ENCODE measurements around the gene FOXR1.
"Not testable (repeated sequence)": the region's sequence is repeated elsewhere in the genome, so short reads cannot be mapped to it uniquely, and the experiment has no call there.

Gene FOXR1

DNA sequence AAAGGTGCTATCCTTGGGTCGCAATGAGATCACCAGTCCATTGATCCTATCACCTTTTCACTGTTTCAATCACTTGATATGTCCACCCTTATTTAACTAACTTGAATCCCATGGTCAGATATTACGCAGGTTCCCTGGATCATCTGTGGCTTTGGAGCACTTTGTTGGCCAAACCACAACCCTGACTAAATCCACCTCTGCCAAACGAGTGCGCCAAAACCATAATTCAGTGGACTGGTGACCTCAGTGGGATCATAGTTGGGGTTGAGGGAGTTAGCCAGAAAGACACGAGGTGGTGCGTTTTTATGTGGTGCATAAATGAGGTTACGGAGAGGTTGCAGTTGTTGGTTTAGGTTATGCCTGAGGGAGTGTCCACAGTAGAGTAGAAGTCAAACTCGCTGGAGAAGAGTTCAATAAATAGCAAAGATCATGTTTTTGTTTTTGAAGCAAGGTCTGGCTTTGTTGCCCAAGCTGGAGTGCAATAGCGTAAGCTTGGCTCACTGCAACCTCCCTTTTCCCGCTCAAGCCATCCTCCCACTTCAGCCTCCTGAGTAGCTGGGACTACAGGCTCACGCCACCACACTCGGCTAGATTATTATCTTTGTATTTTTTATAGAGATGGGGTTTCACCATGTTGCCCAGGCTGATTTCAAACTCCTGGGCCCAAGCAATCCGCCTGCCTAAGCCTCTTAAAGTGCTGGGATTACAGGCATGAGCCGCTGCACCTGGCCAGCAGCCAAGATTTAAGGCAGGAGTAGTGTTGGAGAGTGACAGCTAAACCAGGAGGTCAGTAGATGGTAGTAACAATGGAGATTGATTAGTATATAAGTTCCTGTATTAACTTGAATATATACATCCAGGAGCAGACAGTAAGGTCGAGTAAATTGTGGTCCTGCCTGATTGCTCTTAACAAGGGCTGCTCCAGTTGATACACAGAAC is 4.5 kb downstream of the FOXR1 start:
- H3K9me2 ChIP-seq (replicated peaks; ENCODE audit: insufficient read depth, low read length) = no peaks in the 10 kb centered on the region
- H3K27me3 ChIP-seq (replicated peaks; ENCODE audit: insufficient read depth, low read length) = no peaks in the 10 kb centered on the region
- H4K20me1 ChIP-seq (ENCODE audit: insufficient read depth, low read length) = no peaks in the 10 kb centered on the region
- no peak overlapping the region for H3K4me3 ChIP-seq (ENCODE audit: low read length)
- no peak overlapping the region for H3K27ac ChIP-seq (ENCODE audit: low read length)
- H3K79me2 ChIP-seq (ENCODE audit: low read length) = no peaks in the 10 kb centered on the region
- no peak overlapping the region for H3K9ac ChIP-seq (ENCODE audit: low read length)
- no peaks in the 10 kb centered on the region for H3K9me3 ChIP-seq (replicated peaks; ENCODE audit: insufficient read depth, low read length)
- TF ChIP-seq EZH2 (optimal IDR thresholded peaks at IDR 0.05; ENCODE audit: low read depth, low read length) = no peak
- TF ChIP-seq, protein P1, sequence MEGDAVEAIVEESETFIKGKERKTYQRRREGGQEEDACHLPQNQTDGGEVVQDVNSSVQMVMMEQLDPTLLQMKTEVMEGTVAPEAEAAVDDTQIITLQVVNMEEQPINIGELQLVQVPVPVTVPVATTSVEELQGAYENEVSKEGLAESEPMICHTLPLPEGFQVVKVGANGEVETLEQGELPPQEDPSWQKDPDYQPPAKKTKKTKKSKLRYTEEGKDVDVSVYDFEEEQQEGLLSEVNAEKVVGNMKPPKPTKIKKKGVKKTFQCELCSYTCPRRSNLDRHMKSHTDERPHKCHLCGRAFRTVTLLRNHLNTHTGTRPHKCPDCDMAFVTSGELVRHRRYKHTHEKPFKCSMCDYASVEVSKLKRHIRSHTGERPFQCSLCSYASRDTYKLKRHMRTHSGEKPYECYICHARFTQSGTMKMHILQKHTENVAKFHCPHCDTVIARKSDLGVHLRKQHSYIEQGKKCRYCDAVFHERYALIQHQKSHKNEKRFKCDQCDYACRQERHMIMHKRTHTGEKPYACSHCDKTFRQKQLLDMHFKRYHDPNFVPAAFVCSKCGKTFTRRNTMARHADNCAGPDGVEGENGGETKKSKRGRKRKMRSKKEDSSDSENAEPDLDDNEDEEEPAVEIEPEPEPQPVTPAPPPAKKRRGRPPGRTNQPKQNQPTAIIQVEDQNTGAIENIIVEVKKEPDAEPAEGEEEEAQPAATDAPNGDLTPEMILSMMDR (IDR thresholded peaks at IDR 0.05; ENCODE audit: low read length) = no peak
- no peak for TF ChIP-seq EZH2phosphoT487 (IDR thresholded peaks at IDR 0.05; ENCODE audit: low read length)
- H2AFZ ChIP-seq (ENCODE audit: low read length) = no peak overlapping the region
- no peaks in the 10 kb centered on the region for H3K36me3 ChIP-seq (replicated peaks; ENCODE audit: insufficient read depth, low read length)
- H3F3A ChIP-seq (ENCODE audit: insufficient read depth, low read length) = no peaks in the 10 kb centered on the region
- no peak overlapping the region for H3K4me2 ChIP-seq (ENCODE audit: low read depth, low read length)
- H3K4me1 ChIP-seq (ENCODE audit: low read length) = no peaks in the 10 kb centered on the region
- DNase-seq = no peak

DNA sequence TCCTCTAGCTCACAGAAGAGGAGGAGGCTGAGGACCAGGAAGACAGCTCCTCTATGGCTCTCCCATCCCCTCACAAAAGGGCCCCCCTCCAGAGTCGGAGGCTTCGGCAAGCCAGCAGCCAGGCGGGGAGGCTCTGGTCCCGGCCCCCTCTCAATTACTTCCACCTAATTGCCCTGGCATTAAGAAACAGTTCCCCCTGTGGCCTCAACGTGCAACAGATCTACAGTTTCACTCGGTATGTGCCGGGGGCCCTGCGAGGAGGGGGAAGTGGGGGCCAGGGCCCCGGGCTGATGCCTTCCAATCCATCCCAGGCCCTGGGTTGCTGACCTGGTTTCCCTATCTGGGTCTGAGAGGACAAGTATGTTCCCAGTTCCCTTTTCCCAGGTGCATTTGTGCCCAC is 7.9 kb downstream of the FOXR1 start:
- no peak overlapping the region for H3K4me2 ChIP-seq (ENCODE audit: low read depth, low read length)
- no peak overlapping the region for H3K27ac ChIP-seq (ENCODE audit: low read length)
- no peaks in the 10 kb centered on the region for H3K4me1 ChIP-seq (ENCODE audit: low read length)
- H3K9me3 ChIP-seq (replicated peaks; ENCODE audit: insufficient read depth, low read length) = no peaks in the 10 kb centered on the region
- H3K36me3 ChIP-seq (replicated peaks; ENCODE audit: insufficient read depth, low read length) = no peaks in the 10 kb centered on the region
- no peak overlapping the region for H3K4me3 ChIP-seq (ENCODE audit: low read length)
- H3K9ac ChIP-seq (ENCODE audit: low read length) = no peak overlapping the region
- H2AFZ ChIP-seq (ENCODE audit: low read length) = no peak overlapping the region
- H3K79me2 ChIP-seq (ENCODE audit: low read length) = no peaks in the 10 kb centered on the region
- no peaks in the 10 kb centered on the region for H4K20me1 ChIP-seq (ENCODE audit: insufficient read depth, low read length)
- no peaks in the 10 kb centered on the region for H3F3A ChIP-seq (ENCODE audit: insufficient read depth, low read length)
- H3K27me3 ChIP-seq (replicated peaks; ENCODE audit: insufficient read depth, low read length) = no peaks in the 10 kb centered on the region
- no peak for DNase-seq
- no peak for TF ChIP-seq EZH2 (optimal IDR thresholded peaks at IDR 0.05; ENCODE audit: low read depth, low read length)
- TF ChIP-seq EZH2phosphoT487 (IDR thresholded peaks at IDR 0.05; ENCODE audit: low read length) = no peak
- TF ChIP-seq, protein P1 (IDR thresholded peaks at IDR 0.05; ENCODE audit: low read length) = no peak
- no peaks in the 10 kb centered on the region for H3K9me2 ChIP-seq (replicated peaks; ENCODE audit: insufficient read depth, low read length)

DNA sequence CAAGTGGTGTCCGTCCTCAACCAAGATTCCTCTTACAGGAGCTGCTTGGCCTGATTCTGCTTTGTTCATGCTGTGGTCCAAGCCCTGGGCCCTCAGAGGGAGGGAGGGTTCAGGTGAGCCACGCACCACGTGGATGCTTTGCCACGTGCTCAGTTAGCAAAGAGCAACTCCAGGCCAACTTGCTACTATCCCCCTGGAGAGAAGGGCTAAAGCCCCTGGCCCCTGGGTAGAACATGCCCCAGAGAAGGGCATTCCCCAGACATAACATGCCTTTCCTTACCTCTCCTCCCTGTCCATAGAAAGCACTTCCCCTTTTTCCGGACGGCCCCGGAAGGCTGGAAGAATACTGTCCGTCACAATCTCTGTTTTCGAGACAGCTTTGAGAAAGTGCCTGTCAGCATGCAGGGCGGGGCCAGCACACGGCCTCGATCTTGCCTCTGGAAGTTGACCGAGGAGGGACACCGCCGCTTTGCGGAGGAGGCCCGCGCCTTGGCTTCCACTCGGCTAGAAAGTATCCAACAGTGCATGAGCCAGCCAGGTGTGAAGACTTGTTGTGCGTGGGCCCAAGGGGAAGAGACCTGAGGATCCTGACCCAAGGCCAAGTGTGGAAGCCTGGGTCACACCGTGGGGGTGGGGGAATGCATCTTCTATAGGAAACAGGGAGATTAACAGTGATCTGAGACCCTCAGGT is 8.8 kb downstream of the FOXR1 start:
- Histone ChIP-seq H3K79me2 (ENCODE audit: low read length) (no peaks in the 10 kb centered on the region), H3K9me2 (replicated peaks; ENCODE audit: insufficient read depth, low read length) (no peaks in the 10 kb centered on the region), H3K27me3 (replicated peaks; ENCODE audit: insufficient read depth, low read length) (no peaks in the 10 kb centered on the region), H3K4me2 (ENCODE audit: low read depth, low read length) (no peak overlapping the region), H3K36me3 (replicated peaks; ENCODE audit: insufficient read depth, low read length) (no peaks in the 10 kb centered on the region), H3F3A (ENCODE audit: insufficient read depth, low read length) (no peaks in the 10 kb centered on the region), H3K4me1 (ENCODE audit: low read length) (no peaks in the 10 kb centered on the region), H3K9me3 (replicated peaks; ENCODE audit: insufficient read depth, low read length) (no peaks in the 10 kb centered on the region), H4K20me1 (ENCODE audit: insufficient read depth, low read length) (no peaks in the 10 kb centered on the region), H2AFZ (ENCODE audit: low read length) (no peak overlapping the region), H3K4me3 (ENCODE audit: low read length) (no peak overlapping the region), H3K9ac (ENCODE audit: low read length) (no peak overlapping the region), H3K27ac (ENCODE audit: low read length) (no peak overlapping the region)
- no peak for DNase-seq
- TF ChIP-seq EZH2phosphoT487 (IDR thresholded peaks at IDR 0.05; ENCODE audit: low read length) (no peak), EZH2 (optimal IDR thresholded peaks at IDR 0.05; ENCODE audit: low read depth, low read length) (no peak)
- TF ChIP-seq, protein P1 (IDR thresholded peaks at IDR 0.05; ENCODE audit: low read length) = no peak

DNA sequence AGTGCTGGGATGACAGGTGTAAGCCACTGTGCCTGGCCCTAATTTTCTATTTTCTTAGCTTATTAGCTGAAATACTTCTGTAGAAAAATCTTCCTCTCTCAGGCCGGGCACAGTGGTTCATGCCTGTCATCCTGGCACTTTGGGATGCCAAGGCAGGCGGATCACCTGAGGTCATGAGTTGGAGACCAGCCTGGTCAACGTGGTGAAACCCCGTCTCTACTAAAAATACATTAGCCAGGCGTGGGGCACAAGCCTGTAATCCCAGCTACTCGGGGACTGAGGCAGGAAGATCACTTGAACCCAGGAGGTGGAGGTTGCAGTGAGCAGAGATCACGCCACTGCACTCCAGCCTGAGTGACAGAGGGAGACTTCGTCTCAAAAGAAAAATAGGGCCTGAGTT is 12.8 kb downstream of the FOXR1 start:
- H3F3A ChIP-seq (ENCODE audit: insufficient read depth, low read length); H3K27me3 ChIP-seq (replicated peaks; ENCODE audit: insufficient read depth, low read length); H4K20me1 ChIP-seq (ENCODE audit: insufficient read depth, low read length); H3K79me2 ChIP-seq (ENCODE audit: low read length); H3K9me3 ChIP-seq (replicated peaks; ENCODE audit: insufficient read depth, low read length); H3K9me2 ChIP-seq (replicated peaks; ENCODE audit: insufficient read depth, low read length); H3K4me2 ChIP-seq (ENCODE audit: low read depth, low read length); H3K27ac ChIP-seq (ENCODE audit: low read length); H3K36me3 ChIP-seq (replicated peaks; ENCODE audit: insufficient read depth, low read length); H3K9ac ChIP-seq (ENCODE audit: low read length); H3K4me1 ChIP-seq (ENCODE audit: low read length); H2AFZ ChIP-seq (ENCODE audit: low read length); H3K4me3 ChIP-seq (ENCODE audit: low read length); DNase-seq: not testable (repeated sequence)
